Kidney (tissue), 14 donors: ENCODE data around the gene RERE. TPM values are rescaled to one million over a fixed set of nuclear protein-coding genes. Genes with fewer than 3 reads are reported as not detected.

Experiments used
- DNase-seq, 5 donors: peaks; one replicate each; pipeline ENCODE4 v3.0.0-alpha.2; 2013 to 2020
- FAIRE-seq: peaks from 2 replicates; lab custom pipeline; 2012; peaks lifted over from hg19 to GRCh38; lab: Jason Lieb, UNC
- H3K27ac ChIP-seq, 2 donors: one replicate each; pipeline ENCODE4 v1.7.0; 2013; ENCODE audit warnings: low read depth in 2 of 2, low read length in 2 of 2, inconsistent platforms in 1 of 2
- H3K27me3 ChIP-seq: one replicate; pipeline ENCODE4 v1.7.1; 2013; ENCODE audit warnings: low read length, inconsistent platforms; ENCODE audit not compliant: control insufficient read depth, insufficient read depth
- H3K36me3 ChIP-seq, 3 donors: one replicate each; pipeline versions ENCODE4 v1.7.0 to v1.7.1; 2013; ENCODE audit warnings: low read length in 3 of 3, control low read depth in 1 of 3, inconsistent platforms in 1 of 3; ENCODE audit not compliant: insufficient read depth in 3 of 3, control insufficient read depth in 2 of 3
- H3K4me1 ChIP-seq, 3 donors: one replicate each; pipeline versions ENCODE4 v1.7.0 to v1.7.1; 2013; ENCODE audit warnings: low read length in 3 of 3, inconsistent platforms in 1 of 3, low read depth in 1 of 3; ENCODE audit not compliant: control insufficient read depth in 2 of 3, insufficient read depth in 2 of 3
- H3K4me3 ChIP-seq, 3 donors: one replicate each; pipeline versions ENCODE4 v1.7.0 to v1.8.1; 2013; ENCODE audit warnings: low read length in 3 of 3, control low read depth in 1 of 3, inconsistent platforms in 1 of 3
- H3K9ac ChIP-seq, 3 donors: one replicate each; pipeline versions ENCODE4 v1.7.0 to v1.7.1; 2013; ENCODE audit warnings: low read length in 3 of 3, control low read depth in 1 of 3, inconsistent platforms in 1 of 3
- H3K9me3 ChIP-seq, 3 donors: one replicate each; pipeline versions ENCODE4 v1.7.0 to v1.7.1; 2013; ENCODE audit warnings: low read length in 3 of 3, control low read depth in 1 of 3, inconsistent platforms in 1 of 3; ENCODE audit not compliant: control insufficient read depth in 2 of 3, insufficient read depth in 1 of 3
- CTCF ChIP-seq: IDR thresholded peaks from 3 replicates; pipeline ENCODE4 v1.5.1; 2012; ENCODE audit warnings: mild to moderate bottlenecking, moderate library complexity, borderline replicate concordance; ENCODE audit not compliant: insufficient read depth; ENCODE audit errors: extremely low read depth
- intact Hi-C: fragments of 100-400 bp; cut with DNase I; formaldehyde crosslinking; loops from one replicate; pipeline ENCODE4 v1.11.1; 2022
- polyA plus RNA-seq: library from polyadenylated mRNA; stranded (reverse); fragments of 350-450 nt; fragmentation: Illumina TruSeq; extraction: RNeasy Lipid Tissue Mini Kit (QIAGEN cat#74804); gene quantifications from one replicate; pipeline ENCODE4 v1.2.3, GENCODE V29; 2014; ENCODE audit warnings: low read depth, low replicate concordance; ENCODE audit not compliant: insufficient read depth
- total RNA-seq: library from RNA; stranded (reverse); fragmentation: NEBNext Ultra II Directional; extraction: Animal tissue kit (Norgen Biotek cat#: 25700); gene quantifications from one replicate; pipeline ENCODE4 v1.2.1, GENCODE V29; 2021
- donor health status: control.
- donor health status: control.
- donor health status: control.
- donor health status: control.
- donor health status: control.
- donor health status: DM: yes; HTN: yes; CAD: no.
- donor health status: Normal renal cell carcinoma (clear cell type).

Gene RERE
- total and polyA plus RNA-seq, 2 donors from 2014 or later: 37.2 to 176 TPM

GRCh38 chr1:8460784-8461183 lies 356.7 kb downstream of the RERE start:
- Histone ChIP-seq H3K9ac (no peak overlapping the region), H3K27ac (no peak overlapping the region), H3K27me3 (no peaks in the 10 kb centered on the region), H3K4me1 (peaks cover 37 to 58% (median 44%) of the 10 kb centered on the region in 3 donors), H3K36me3 (no peaks in the 10 kb centered on the region), H3K9me3 (no peaks in the 10 kb centered on the region), H3K4me3 (no peak overlapping the region)
- no peak for TF ChIP-seq CTCF
- intact Hi-C loops: no loop called here
- DNase-seq (no peak), FAIRE-seq (no peak)

- H3K4me3 ChIP-seq: no peak overlapping the region
- FAIRE-seq: no peak
- H3K9me3 ChIP-seq: no peaks in the 10 kb centered on the region
- intact Hi-C loops: no loop called here
- no peak overlapping the region for H3K27ac ChIP-seq
- no peak for DNase-seq
- no peaks in the 10 kb centered on the region for H3K27me3 ChIP-seq
- no peak overlapping the region for H3K9ac ChIP-seq
- peaks cover 37 to 54% (median 38%) of the 10 kb centered on the region in 3 donors for H3K4me1 ChIP-seq
- no peaks in the 10 kb centered on the region for H3K36me3 ChIP-seq
- no peak for TF ChIP-seq CTCF
These were observed 357.3 kb downstream of the RERE start for GRCh38 chr1:8460132-8460544.

GRCh38 chr1:8458607-8459006 lies 358.8 kb downstream of the RERE start:
- no peaks in the 10 kb centered on the region for H3K9me3 ChIP-seq
- intact Hi-C loops: no loop called here
- no peaks in the 10 kb centered on the region for H3K36me3 ChIP-seq
- TF ChIP-seq CTCF: no peak
- H3K4me1 ChIP-seq: peaks cover 24 to 42% (median 29%) of the 10 kb centered on the region in 3 donors
- H3K9ac ChIP-seq: no peak overlapping the region
- no peaks in the 10 kb centered on the region for H3K27me3 ChIP-seq
- no peak overlapping the region for H3K27ac ChIP-seq
- DNase-seq (no peak), FAIRE-seq (no peak)
- H3K4me3 ChIP-seq: no peak overlapping the region
